ENCODE data around the gene SSBP3. TPM values are rescaled to one million over a fixed set of nuclear protein-coding genes. Genes with fewer than 3 reads are reported as not detected.
A peak's percentile ranks its signal among the peaks of the same experiment; 100 is the strongest.

SSBP3 gene
- total RNA-seq, 1 experiment from 2014 or later = 37.5 TPM

GRCh38 chr1:54310439-54311328 lies 95.5 kb downstream of the SSBP3 start:
- no TSS peak for BruUV-seq (replicated peaks)
- intact Hi-C loops (cut with micrococcal nuclease) = loop anchor here (2.0 kb wide), 1 partner anchor 178 kb away; no protein-coding TSS in a partner anchor
- ChIA-PET CTCF (interaction anchor here (1.1 to 1.4 kb wide), 2 partner anchors 10 to 178 kb away, joined by 3 read pairs; no protein-coding TSS in a partner anchor), POLR2A (no interaction called here), RAD21 (ENCODE audit: low non-redundant PET in 1 of 2, low total read pairs in 2 of 2, uncharacterized antibody in 2 of 2, unreplicated experiment in 2 of 2) (no interaction called here)
- TF ChIP-seq EZH2 (IDR thresholded peaks at IDR 0.05) = no peak
- TF ChIP-seq SP1 (IDR thresholded peaks at IDR 0.05; ENCODE audit: low read depth) = no peak
- TF ChIP-seq CEBPB (IDR thresholded peaks at IDR 0.05; ENCODE audit: low read depth) = no peak
- no peak for TF ChIP-seq ZNF274 (IDR thresholded peaks at IDR 0.05; ENCODE audit: low read depth, low read length)
- peak; percentile 50 to 66 (median 66); a peak in 5 of 6 replicates for TF ChIP-seq CTCF (IDR thresholded peaks at IDR 0.05 in 2 of 3, conservative IDR thresholded peaks at IDR 0.05 in 1 of 3; ENCODE audit: borderline replicate concordance in 1 of 3, insufficient read depth in 1 of 3, low read depth in 2 of 3, low read length in 2 of 3)
- TF ChIP-seq ATF3 (IDR thresholded peaks at IDR 0.05) = no peak
- peak; percentile 17 for TF ChIP-seq YY1 (IDR thresholded peaks at IDR 0.05; ENCODE audit: extremely low read depth, insufficient replicate concordance, low read depth, low read length)
- TF ChIP-seq REST (IDR thresholded peaks at IDR 0.05; ENCODE audit: low read depth) = no peak
- TF ChIP-seq RAD21 (IDR thresholded peaks at IDR 0.05; ENCODE audit: low read depth) = peak; percentile 76
- TF ChIP-seq SRF (IDR thresholded peaks at IDR 0.05; ENCODE audit: low read depth) = no peak
- no peak for TF ChIP-seq ELF1 (IDR thresholded peaks at IDR 0.05; ENCODE audit: borderline replicate concordance, low read depth)
- no peak for TF ChIP-seq MAX (IDR thresholded peaks at IDR 0.05)
- TF ChIP-seq ZBTB33 (IDR thresholded peaks at IDR 0.05; ENCODE audit: extremely low read depth, insufficient replicate concordance, low read length) = no peak
- no peak for TF ChIP-seq POLR2A (IDR thresholded peaks at IDR 0.05; ENCODE audit: borderline replicate concordance, extremely low read depth, insufficient read depth, insufficient read length)
- TF ChIP-seq POLR2AphosphoS5 (IDR thresholded peaks at IDR 0.05; ENCODE audit: low read depth, low read length) = no peak
- TF ChIP-seq CBX3 (IDR thresholded peaks at IDR 0.05; ENCODE audit: low read depth) = no peak
- no peak for TF ChIP-seq EZH2phosphoT487 (IDR thresholded peaks at IDR 0.05; ENCODE audit: borderline replicate concordance)
- no peak for TF ChIP-seq EGR1 (IDR thresholded peaks at IDR 0.05; ENCODE audit: low read depth)
- TF ChIP-seq JUND (IDR thresholded peaks at IDR 0.05) = no peak
- H2AFZ ChIP-seq (ENCODE audit: low read depth, low read length, poor library complexity, severe bottlenecking) = no peak overlapping the region
- no peak overlapping the region for H3K9ac ChIP-seq (ENCODE audit: low read length)
- no peak overlapping the region for H3K27ac ChIP-seq (ENCODE audit: low read depth, low read length)
- no peaks in the 10 kb centered on the region for H3K27me3 ChIP-seq (ENCODE audit: insufficient read depth, low read length)
- no peaks in the 10 kb centered on the region for H3K9me2 ChIP-seq (ENCODE audit: insufficient read depth)
- peaks cover 14 to 16% of the 10 kb centered on the region in 2 experiments for H3K4me1 ChIP-seq (ENCODE audit: control insufficient read depth in 1 of 2, insufficient read depth in 2 of 2, low read length in 2 of 2)
- no peaks in the 10 kb centered on the region for H3K79me2 ChIP-seq (ENCODE audit: insufficient read depth, low read length)
- H4K20me1 ChIP-seq (ENCODE audit: insufficient read depth) = no peaks in the 10 kb centered on the region
- no peaks in the 10 kb centered on the region for H3K36me3 ChIP-seq (ENCODE audit: control insufficient read depth in 1 of 2, insufficient read depth in 2 of 2, low read length in 2 of 2)
- no peak overlapping the region for H3K4me2 ChIP-seq (ENCODE audit: low read length)
- ATAC-seq = peak; percentile 80
- no peaks in the 10 kb centered on the region for H3K9me3 ChIP-seq (ENCODE audit: control insufficient read depth in 1 of 2, insufficient read depth in 1 of 2, low read depth in 1 of 2, low read length in 2 of 2)
- no peak overlapping the region for H3K4me3 ChIP-seq (replicated peaks in 1 of 2; ENCODE audit: low read depth in 1 of 2, low read length in 2 of 2)
- peak; percentile 4 for DNase-seq (ENCODE audit: low read depth, low spot score)
